Measurements from ENCODE around the gene INSR.
A peak's percentile ranks its signal among the peaks of the same experiment; 100 is the strongest.
"Not testable (repeated sequence)": the region's sequence is repeated elsewhere in the genome, so short reads cannot be mapped to it uniquely, and the experiment has no call there.

The INSR gene

GRCh38 chr19:7224209-7224686 is 70.0 kb downstream of the INSR start:
- DNase-seq (ENCODE audit: low read depth in 2 of 2) = no peak

DNA sequence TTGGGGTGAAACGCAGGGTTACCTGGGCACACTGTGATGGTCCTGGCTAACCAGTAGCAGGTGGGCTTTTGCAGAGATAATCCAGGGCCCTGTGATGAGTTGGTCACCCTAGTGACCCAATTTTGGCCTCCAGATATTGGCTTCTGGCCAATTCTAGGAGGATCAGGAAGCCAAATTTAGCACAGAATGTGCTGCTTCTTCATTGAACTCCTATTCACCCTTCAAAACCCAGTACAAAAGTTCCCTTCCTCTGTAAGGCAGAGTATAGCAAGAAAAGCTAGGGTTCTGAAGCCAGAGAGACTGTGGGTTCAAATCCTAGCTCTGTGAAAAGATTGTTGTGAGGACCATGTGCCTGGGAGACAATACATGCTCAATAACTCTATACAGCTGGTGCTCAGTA is 70.8 kb downstream of the INSR start:
- no peak for DNase-seq (ENCODE audit: low read depth in 2 of 2)

DNA sequence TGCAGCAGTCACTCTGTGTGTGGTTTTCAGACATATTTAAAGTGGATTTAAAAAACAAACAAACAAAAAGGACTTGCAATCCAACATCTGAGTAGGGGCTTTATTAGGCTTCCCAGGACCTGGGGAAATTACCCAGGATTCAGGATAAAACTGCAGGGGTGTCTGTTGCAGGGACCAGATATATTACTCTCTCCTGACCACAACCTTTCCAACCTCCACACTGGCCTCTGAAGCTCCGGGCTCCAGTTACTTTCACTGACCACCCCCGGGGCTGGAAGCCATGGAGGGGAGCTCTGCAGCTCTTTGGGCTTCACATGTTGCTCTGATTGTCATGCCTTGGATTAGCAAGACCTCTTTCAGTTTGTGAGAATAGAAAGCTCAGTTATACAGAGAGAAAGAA is 75.2 kb downstream of the INSR start:
- DNase-seq (ENCODE audit: low read depth in 2 of 2) = no peak

GRCh38 chr19:7217861-7218260 is 76.4 kb downstream of the INSR start:
- DNase-seq (ENCODE audit: low read depth in 2 of 2) = no peak

- DNase-seq (ENCODE audit: low read depth in 2 of 2) = peak in 1 of 2 donors; percentile 19
These were observed 77.8 kb downstream of the INSR start for GRCh38 chr19:7216373-7216902.

DNA sequence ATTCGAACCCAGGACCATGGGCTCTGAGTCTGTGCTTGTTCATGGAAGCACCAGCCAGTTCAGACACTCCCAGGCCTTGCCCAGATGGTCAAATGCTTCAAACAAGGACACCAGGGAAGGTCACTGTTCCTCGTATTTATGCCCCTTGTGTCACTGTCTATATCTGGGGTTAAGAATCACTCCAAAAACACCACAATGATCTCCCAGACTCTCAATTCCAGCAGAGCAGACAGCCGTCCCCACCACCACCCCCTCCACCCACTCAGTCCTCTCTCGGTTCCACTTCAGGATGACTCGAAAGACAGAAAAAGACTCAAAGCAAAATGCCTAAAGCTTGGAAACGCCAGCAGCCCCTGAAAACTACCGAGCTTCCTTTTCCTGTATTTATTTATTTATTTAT is 79.0 kb downstream of the INSR start:
- no peak for DNase-seq (ENCODE audit: low read depth in 2 of 2)

DNA sequence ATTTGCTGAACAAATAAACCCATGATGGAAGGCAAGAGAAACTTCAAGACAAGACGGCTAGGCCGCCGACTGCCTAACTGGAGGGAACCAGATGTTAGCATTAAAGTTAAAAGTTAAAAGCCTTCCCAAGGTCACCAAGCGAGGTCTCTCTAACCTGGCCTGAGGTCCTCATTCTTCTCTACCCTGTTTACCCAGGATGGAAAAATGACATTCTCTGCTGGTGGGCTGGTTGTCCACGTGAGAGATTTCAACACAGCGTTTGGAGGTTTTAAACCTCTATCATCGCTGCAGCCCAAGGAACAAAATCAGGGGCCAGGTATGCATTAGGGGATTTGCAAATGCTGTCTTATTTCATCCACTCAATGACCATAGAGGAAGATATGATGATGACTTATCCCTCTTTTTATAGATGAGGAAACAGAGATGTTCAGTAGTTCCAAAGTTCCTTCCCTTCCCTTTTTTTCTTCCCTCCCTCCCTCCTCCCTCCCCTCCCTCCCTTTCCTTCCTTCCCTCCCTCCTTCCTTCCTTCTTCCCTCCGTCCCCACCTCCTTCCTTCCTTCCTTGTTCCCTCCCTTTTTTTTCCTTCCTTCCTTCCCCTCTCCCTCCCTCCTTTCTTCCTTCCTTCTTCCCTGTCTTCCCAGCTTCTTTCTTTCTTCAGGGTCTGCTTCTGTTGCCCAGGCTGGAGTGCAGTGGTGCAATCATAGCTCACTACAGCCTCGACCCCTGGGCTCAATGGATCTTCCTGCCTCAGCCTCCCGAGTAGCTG is 79.7 kb downstream of the INSR start:
- DNase-seq (ENCODE audit: low read depth in 2 of 2) = no peak

DNA sequence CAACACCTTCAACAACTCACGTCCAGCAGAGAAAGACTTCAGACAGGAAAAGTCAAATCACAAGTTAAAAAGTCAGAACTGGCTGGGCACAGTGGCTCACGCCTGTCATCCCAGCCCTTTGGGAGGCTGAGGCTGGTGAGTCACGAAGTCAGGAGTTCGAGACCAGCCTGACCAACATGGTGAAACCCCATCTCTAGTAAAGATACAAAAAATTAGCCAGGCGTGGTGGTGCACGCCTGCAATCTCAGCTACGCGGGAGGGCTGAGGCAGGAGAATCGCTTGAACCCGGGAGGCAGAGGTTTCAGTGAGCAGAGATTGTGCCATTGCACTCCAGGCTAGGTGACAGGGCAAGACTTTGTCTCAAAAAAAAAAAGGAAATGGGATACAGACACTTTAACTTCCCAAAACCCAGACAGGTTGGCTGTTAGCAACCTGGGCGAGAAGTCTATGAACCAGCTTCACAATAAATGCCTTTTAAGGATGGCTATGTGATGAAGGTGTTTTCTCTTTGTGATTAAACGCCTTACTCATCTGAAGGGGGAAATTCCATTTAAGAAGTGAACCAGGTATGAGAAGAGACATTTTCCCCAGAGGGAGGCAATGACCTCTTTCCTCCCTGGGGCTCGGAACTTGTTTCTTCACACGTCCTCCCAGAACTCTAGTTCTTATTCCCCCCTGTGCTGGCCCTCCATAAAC is 80.4 kb downstream of the INSR start:
- DNase-seq (ENCODE audit: low read depth in 2 of 2) = no peak

GRCh38 chr19:7211191-7211951 is 82.8 kb downstream of the INSR start:
- no peak for DNase-seq (ENCODE audit: low read depth in 2 of 2)

DNA sequence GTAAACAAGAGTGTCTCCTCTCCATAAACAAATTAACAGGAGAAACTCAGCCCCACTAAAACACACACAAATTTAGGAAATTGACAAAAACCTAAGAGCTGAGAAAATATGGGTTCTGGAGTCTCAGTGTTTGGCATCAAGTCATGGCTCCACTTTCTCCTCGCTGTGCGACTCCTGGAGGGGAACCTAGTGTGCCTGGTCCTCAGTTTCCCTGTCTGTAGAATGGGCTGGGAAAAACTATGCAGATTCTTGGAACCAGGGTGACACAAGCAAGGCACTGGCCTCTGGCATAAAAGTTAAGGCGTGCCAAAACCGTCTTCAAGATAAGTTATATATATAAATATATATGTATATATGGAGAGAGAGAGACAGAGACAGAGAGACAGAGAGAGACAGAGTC is 83.9 kb downstream of the INSR start:
- no peak for DNase-seq (ENCODE audit: low read depth in 2 of 2)

GRCh38 chr19:7209597-7210325 is 84.5 kb downstream of the INSR start:
- not testable (repeated sequence) for DNase-seq (ENCODE audit: low read depth in 2 of 2)

DNA sequence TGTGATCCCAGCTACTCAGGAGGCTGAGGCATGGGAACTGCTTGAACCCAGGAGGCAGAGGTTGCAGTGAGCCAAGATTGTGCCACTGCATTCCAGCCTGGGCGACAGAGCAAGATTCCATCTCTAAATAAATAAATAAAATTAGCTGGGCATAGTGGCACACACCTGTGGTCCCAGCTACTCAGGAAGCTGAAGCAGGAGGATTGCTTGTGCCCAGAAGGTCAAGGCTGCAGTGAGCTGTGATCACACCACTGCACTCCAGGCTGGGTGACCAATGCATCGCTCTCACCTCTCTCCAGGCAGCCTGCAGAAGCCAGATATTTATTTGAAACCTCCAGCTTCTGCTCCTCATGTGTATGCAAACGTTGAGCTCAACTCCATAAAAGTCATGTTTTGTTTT is 85.2 kb downstream of the INSR start:
- DNase-seq (ENCODE audit: low read depth in 2 of 2) = not testable (repeated sequence)

DNA sequence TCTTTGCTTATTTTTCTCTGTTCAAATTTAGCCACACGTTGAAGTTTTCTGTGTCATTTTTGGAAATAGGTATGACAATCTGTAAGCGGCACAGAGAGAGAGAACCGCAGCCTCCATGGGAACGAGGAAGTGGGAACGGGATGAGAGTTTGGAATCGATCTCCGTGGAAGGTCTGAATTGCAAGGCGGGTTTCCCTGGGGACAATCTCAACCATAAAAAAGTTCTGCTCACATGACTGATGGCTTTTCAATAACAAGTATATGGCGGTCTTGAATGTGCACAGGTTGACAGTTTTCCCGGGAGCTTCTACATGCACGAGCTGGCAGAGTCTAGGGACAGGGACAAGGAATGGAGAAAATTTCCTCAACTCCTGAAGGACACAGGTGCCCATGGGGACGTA is 90.9 kb downstream of the INSR start:
- DNase-seq (ENCODE audit: low read depth in 2 of 2) = no peak

GRCh38 chr19:7202888-7203287 is 91.3 kb downstream of the INSR start:
- no peak for DNase-seq (ENCODE audit: low read depth in 2 of 2)

DNA sequence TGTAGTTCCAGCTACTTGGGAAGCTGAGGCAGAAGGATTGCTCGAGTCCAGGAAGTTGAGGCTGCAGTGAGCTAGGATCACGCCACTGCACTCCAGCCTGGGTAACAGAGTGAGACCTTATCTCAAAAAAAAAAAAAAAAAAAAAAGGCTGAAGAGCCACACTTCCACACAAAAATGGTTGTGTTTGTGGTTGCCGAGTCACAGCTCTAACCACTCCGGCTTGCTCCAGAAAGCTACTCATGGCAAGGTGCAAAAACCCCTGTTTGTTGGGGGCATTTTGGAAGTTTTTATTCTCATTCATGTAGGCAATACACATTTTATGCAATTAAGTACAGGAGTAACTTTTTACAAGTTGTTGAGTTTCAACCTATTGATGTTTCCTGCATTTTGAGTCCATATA is 93.5 kb downstream of the INSR start:
- DNase-seq (ENCODE audit: low read depth in 2 of 2) = peak in 1 of 2 donors; percentile 20

DNA sequence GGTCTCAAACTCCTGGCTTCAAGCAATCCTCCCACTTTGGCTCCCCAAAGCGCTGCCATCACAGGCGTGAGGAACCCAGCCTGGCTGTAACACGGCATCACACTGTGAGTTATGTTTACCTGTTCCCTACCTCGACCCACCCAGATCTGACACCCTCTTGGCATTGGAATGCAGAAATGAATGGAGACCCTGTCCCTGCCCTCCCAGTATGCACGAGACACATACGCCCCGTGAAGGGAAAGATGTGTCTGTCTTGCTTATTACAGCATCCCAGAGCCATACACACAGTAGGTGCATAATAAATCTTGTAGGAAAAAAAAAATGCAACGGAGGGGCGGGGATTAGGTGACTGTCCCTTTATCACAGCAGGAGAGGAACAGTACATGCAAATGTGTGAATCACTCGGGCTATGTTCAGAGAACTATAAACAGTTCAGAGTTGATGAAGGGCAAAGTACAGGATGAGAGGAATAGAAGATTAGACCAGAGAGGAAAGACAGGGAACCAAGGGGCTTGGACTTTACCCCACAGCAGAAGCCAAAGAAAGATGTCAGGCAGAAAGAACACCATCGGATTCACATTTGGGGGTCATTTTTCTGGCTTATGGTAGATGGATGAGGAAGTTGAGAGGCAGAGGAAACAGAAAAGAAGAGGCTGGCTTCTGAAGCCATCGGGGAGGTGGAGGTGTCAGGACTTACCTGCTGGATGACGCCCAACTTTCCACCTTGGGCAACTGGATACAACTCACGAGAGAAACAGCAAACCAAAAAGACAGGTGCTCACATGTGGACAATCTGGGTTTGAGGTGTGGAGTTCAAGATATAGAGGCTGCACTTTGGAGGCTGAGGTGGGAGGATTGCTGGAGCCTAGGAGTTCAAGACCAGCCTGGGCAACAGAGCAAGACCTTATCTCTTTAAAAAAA is 94.3 kb downstream of the INSR start:
- DNase-seq (ENCODE audit: low read depth in 2 of 2) = no peak

DNA sequence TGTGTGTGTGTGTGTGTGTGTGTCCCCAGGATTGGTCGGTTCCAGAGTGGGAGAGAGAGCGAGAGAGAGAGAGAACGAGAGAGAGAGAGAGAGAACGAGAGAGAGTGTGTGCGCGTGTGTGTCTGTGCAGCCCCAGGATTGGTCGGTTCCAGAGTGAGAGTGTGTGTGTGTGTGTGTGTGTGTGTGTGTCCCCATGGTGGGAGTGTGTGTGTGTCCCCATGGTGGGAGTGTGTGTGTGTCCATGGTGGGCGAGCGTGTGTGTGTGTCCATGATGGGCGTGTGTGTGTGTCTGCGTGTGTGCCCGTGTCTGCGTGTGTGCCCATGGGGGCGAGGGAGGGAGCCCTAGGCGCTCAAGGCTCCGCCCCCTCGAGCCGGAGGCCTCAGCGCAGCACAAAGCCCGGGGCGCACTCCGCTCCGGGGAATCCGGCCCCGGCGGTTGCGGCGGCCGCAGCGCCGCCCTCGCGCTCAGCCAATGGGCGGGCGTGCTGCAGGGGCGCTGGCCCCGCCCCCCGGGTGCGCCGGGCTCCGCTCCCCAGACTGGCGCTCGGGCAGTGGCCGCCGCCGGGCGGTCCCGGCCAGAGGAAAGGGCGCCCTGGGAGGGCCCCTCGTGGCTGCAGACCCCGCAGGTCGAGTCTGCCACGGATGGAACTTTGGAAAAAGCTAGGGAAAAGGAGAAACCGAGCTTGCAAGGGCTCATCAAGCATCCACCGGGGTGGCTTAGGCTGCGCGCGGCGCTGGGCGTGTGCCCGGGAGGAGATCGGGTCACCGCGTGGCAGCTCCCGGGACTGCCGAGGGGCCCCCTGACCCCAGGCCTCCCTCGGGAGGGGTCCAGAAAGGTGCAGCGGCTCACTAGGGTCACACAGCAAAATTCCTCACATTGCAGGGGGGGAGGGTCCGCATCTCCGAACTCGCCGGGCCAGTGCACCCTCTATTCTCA is 96.2 kb downstream of the INSR start:
- peak; percentile 86 to 91 for DNase-seq (ENCODE audit: low read depth in 2 of 2)

DNA sequence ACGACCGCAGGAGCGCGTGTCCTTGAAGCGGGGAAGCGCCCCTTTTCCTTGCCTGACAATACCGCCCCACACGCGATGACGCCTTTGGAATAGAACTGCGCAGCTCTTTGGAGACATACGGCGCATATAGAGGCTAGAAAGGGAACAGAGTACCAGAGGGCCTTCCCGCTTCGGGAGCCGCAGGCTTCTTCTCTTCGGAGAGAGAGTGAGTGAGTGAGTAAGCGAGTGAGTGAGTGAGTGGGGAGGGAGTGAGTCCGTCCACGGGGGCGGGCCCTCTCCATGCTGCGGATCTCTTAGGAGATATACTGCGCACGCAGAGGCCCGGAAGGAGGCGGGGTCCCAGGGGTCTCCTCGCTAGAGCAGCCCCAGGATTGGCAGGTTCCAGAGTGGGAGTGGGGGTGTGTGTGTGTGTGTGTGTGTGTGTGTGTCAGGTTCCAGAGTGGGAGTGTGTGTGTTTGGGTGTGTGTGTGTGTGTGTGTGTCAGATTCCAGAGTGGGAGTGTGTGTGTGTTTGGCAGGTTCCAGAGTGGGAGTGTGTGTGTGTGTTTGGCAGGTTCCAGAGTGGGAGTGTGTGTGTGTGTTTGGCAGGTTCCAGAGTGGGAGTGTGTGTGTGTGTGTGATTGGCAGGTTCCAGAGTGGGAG is 97.0 kb downstream of the INSR start:
- peak; percentile 81 to 87 for DNase-seq (ENCODE audit: low read depth in 2 of 2)

DNA sequence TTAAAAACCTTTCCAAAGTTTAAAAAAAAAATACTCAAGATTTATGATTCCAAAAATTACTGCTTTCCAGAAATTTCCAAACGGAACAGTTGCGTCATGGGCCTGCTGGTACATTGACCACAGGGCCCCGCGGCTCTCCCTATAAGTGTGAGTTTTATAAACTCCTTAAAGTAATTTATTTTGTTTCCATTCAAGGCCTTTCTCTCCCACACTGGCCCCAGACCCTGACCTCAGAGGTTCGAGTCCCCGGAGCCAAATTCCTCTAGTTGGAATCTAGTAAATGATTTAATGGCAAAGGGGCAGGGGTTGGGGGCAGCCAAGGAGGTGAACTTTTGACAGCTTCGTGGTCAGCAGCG is 97.5 kb downstream of the INSR start:
- no peak for DNase-seq (ENCODE audit: low read depth in 2 of 2)
